NK-92 (cell line): Measurements from ENCODE around the gene C19orf67.

Experiments used
- DNase-seq: peaks from one replicate; lab custom pipeline; 2025; ENCODE audit not compliant: unreplicated experiment; lab: John Stamatoyannopoulos, UW

C19orf67 gene

GRCh38 chr19:14031719-14032480 lies 53.7 kb downstream of the C19orf67 start, which contains the start of gene IL27RA:
TSS of gene IL27RA (plus strand) at chr19:14031762. CDS start at chr19:14031873, 111 bp downstream.
- DNase-seq = no peak
